Thyroid gland (tissue), 4 donors: ENCODE results near the gene KCNK4. TPM values are rescaled to one million over a fixed set of nuclear protein-coding genes. Genes with fewer than 3 reads are reported as not detected.
A peak's percentile ranks its signal among the peaks of the same experiment; 100 is the strongest.

Experiments
- DNase-seq, 2 donors: peaks; one replicate each; pipeline ENCODE4 v3.0.0-alpha.2; 2019
- H3K27ac ChIP-seq, 3 donors: fragments of 200-600 bp; sonication (generic); 1 replicate in 2 of 3; 2 replicates in 1 of 3; pipeline ENCODE4 v1.5.1; 2016 to 2019; ENCODE audit warnings: mild to moderate bottlenecking in 1 of 3, moderate library complexity in 1 of 3
- H3K27me3 ChIP-seq: fragments of 200-600 bp; sonication (generic); one replicate; pipeline ENCODE4 v1.5.1; 2019
- H3K36me3 ChIP-seq, 2 donors: fragments of 200-600 bp; sonication (generic); one replicate each; pipeline ENCODE4 v1.5.1; 2016 to 2019
- H3K4me1 ChIP-seq, 2 donors: fragments of 200-600 bp; sonication (generic); one replicate each; pipeline ENCODE4 v1.5.1; 2017 to 2019
- H3K4me3 ChIP-seq, 3 donors: fragments of 200-600 bp; sonication (generic); replicated peaks in 1 of 3; 1 replicate in 2 of 3; 2 replicates in 1 of 3; pipeline ENCODE4 v1.5.1; 2016; ENCODE audit warnings: mild to moderate bottlenecking in 1 of 3
- H3K9me3 ChIP-seq: fragments of 200-600 bp; sonication (generic); one replicate; pipeline ENCODE4 v1.5.1; 2017
- POLR2A ChIP-seq, 2 donors: fragments of 450-650 bp; IDR thresholded peaks; one replicate each; pipeline ENCODE4 v1.6.1; 2017; ENCODE audit warnings: antibody characterized with exemption in 2 of 2, mild to moderate bottlenecking in 2 of 2, moderate library complexity in 1 of 2
- WGBS, 2 donors: methylation state at CpG; one replicate each; pipeline ENCODE4 v1.1.5; 2017; 5-methylcytosine and 5-hydroxymethylcytosine counted together
- intact Hi-C: fragments of 100-400 bp; cut with DNase I; formaldehyde crosslinking; loops from one replicate; pipeline ENCODE4 v1.15.1; 2023
- total RNA-seq, 4 donors: library from RNA; depleted of rRNA; stranded (reverse); fragments of >200 nt; gene quantifications; one replicate each; pipeline ENCODE4 v1.2.3, GENCODE V29; 2016
- TF ChIP-seq, protein P1 (sequence below), 6 experiments: fragments of 200-600 bp in 3 of 6; fragments of 450-650 bp in 3 of 6; sonication (generic) in 3 of 6; IDR thresholded peaks; one replicate each; pipeline ENCODE4 v1.5.1; 2016 to 2019; ENCODE audit warnings: antibody characterized with exemption in 6 of 6, mild to moderate bottlenecking in 2 of 6, inconsistent platforms in 1 of 6, moderate library complexity in 1 of 6

KCNK4 gene
- total RNA-seq, 4 donors from 2014 or later, result not detected

DNA sequence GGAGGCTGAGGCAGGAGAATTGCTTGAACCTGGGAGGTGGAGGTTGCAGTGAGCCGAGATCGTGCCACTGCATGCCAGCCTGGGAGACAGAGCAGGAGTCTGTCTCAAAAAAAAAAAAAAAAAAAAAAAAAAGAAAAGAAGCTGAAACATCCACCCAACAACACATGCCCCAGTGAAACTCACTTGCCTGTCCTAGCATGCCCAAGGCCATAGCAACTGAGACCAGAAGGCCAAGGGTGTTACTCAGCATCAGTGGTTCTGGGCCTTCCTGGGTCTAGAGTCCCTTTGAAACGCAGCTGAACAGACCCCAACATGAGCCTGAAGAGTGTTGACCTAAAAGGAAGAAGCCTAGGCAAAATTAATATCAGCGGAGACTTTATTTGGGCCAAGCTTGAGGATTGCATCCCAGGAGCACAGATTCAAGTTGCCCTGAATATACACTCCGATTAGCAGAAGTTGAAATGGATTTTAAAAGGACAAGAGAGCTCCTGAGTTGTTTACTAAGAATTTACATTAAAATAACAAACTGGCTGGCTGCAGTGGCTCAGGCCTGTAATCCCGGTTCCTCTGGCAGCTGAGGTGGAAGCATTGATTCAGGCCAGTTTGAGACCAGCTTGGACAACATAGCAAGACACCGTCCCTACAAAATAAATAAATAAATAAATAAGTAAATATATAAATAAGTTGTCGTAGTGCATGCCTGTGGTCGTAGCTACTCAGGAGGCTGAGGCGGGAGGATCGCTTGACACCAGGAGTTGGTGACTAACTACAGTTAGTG lies 33.8 kb downstream of the KCNK4 start:
- Histone ChIP-seq H3K4me1 (peaks cover 6 to 32% of the 10 kb centered on the region in 2 donors), H3K36me3 (no peaks in the 10 kb centered on the region), H3K27ac (peak overlapping the region; percentile 12 to 26 (median 15)), H3K4me3 (no peak overlapping the region), H3K27me3 (no peaks in the 10 kb centered on the region), H3K9me3 (no peaks in the 10 kb centered on the region)
- WGBS, 2 donors, result 83 to 84% methylated on average over 11 of the region's 11 CpGs
- DNase-seq, result peak in 1 of 2 donors; percentile 37
- intact Hi-C loops, result no loop called here
- no peak for TF ChIP-seq POLR2A (IDR thresholded peaks at IDR 0.05)
- TF ChIP-seq, protein P1, sequence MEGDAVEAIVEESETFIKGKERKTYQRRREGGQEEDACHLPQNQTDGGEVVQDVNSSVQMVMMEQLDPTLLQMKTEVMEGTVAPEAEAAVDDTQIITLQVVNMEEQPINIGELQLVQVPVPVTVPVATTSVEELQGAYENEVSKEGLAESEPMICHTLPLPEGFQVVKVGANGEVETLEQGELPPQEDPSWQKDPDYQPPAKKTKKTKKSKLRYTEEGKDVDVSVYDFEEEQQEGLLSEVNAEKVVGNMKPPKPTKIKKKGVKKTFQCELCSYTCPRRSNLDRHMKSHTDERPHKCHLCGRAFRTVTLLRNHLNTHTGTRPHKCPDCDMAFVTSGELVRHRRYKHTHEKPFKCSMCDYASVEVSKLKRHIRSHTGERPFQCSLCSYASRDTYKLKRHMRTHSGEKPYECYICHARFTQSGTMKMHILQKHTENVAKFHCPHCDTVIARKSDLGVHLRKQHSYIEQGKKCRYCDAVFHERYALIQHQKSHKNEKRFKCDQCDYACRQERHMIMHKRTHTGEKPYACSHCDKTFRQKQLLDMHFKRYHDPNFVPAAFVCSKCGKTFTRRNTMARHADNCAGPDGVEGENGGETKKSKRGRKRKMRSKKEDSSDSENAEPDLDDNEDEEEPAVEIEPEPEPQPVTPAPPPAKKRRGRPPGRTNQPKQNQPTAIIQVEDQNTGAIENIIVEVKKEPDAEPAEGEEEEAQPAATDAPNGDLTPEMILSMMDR (IDR thresholded peaks at IDR 0.05), result no peak

DNA sequence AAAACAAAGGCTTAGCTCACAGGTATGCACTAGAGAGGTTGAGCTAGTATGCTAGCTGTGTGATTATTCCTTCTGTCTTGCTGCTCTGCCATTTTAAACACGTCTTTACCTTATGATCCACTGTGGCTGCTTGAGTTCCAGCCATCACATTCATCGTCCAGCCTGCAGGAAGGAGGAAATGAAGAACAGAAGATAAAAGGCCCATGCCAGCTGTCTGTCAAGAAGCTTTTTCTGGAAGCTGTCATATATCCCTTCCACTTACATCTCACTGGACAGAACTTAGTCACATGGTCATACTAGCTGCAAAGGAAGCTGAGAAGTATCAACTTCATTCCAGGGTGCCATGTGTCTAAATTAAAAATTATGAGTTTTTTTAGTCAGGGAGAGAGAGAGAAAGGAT lies 36.3 kb downstream of the KCNK4 start:
- H3K27ac ChIP-seq, result no peak overlapping the region
- TF ChIP-seq, protein P1 (IDR thresholded peaks at IDR 0.05), result no peak
- no peak for TF ChIP-seq POLR2A (IDR thresholded peaks at IDR 0.05)
- no peak overlapping the region for H3K4me3 ChIP-seq
- intact Hi-C loops, result no loop called here
- no peaks in the 10 kb centered on the region for H3K36me3 ChIP-seq
- H3K4me1 ChIP-seq, result peaks cover 11 to 27% of the 10 kb centered on the region in 2 donors
- no peaks in the 10 kb centered on the region for H3K9me3 ChIP-seq
- DNase-seq, result no peak
- H3K27me3 ChIP-seq, result no peaks in the 10 kb centered on the region
- WGBS, 2 donors, result 92 to 93% methylated on average over 2 of the region's 2 CpGs

DNA sequence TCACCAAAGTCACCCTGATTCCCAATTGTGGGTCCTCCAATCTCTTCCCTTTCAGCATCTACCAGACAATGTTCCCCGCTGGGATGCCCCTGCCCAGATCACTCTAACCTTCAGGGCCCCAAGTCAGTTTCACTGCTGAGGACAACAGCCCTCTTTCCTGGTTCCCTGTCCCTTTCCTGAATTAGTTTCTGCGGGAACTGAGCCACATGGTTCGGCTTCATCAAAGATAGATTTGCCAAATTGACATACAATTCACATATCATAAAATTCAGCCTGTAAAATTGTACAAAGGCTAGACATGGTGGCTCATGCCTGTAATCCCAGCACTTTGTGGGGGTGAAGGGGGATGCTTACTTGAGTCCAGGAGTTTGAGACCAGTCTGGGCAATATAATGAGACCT lies 36.9 kb downstream of the KCNK4 start:
- no peaks in the 10 kb centered on the region for H3K27me3 ChIP-seq
- TF ChIP-seq, protein P1 (IDR thresholded peaks at IDR 0.05), result no peak
- TF ChIP-seq POLR2A (IDR thresholded peaks at IDR 0.05), result no peak
- DNase-seq, result no peak
- intact Hi-C loops, result no loop called here
- peaks cover 13 to 24% of the 10 kb centered on the region in 2 donors for H3K4me1 ChIP-seq
- no peak overlapping the region for H3K27ac ChIP-seq
- H3K36me3 ChIP-seq, result no peaks in the 10 kb centered on the region
- 90% methylated on average over 3 of the region's 3 CpGs for WGBS, 2 donors
- H3K4me3 ChIP-seq, result no peak overlapping the region
- no peaks in the 10 kb centered on the region for H3K9me3 ChIP-seq

DNA sequence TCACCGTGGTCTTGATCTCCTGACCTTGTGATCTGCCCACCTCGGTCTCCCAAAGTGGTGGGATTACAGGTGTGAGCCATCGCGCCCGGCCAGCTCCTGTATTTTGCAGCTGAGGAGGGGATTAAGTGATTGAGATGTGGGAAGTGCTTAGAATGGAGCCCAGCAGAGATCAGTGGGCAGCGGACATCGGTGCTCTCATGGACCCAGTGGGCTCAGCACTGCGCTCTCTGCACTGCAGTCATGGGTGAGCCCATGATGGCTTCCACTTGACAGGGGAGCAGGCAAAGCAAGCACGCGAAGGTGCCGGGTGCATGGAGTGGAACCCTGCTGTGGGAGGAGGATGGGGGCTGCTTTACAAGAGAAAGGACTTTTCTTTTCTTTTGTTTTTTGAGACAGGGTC lies 39.8 kb downstream of the KCNK4 start:
- no peaks in the 10 kb centered on the region for H3K27me3 ChIP-seq
- no peaks in the 10 kb centered on the region for H3K36me3 ChIP-seq
- TF ChIP-seq, protein P1 (IDR thresholded peaks at IDR 0.05), result no peak
- TF ChIP-seq POLR2A (IDR thresholded peaks at IDR 0.05), result no peak
- H3K9me3 ChIP-seq, result no peaks in the 10 kb centered on the region
- intact Hi-C loops, result no loop called here
- peaks cover 17 to 24% of the 10 kb centered on the region in 2 donors for H3K4me1 ChIP-seq
- no peak for DNase-seq
- WGBS, 2 donors, result 77 to 87% methylated on average over 8 to 11 of the region's 11 CpGs
- peak overlapping the region in 2 of 3 donors; percentile 83 to 89 for H3K27ac ChIP-seq
- H3K4me3 ChIP-seq, result no peak overlapping the region
